H1 (cell line): ENCODE data around the gene TSC22D1. TPM values are rescaled to one million over a fixed set of nuclear protein-coding genes. Genes with fewer than 3 reads are reported as not detected.

Experiments
- CTCF ChIA-PET: fragments of 300-600 bp; sonication (Branson Sonifier 250); formaldehyde crosslinking; loops from one replicate; lab custom pipeline; 2021; ENCODE audit not compliant: partially characterized antibody; lab: Charles Lee
- POLR2A ChIA-PET: fragments of 300-600 bp; sonication (Branson Sonifier 250); formaldehyde crosslinking; loops from one replicate; lab custom pipeline; 2021; ENCODE audit warnings: inconsistent platforms; ENCODE audit not compliant: partially characterized antibody; lab: Charles Lee
- DNase-seq, 2 experiments: peaks; one replicate each; pipeline versions ENCODE4 v3.0.0 to v3.0.0-alpha.2; 2010 to 2022; ENCODE audit warnings: low spot score in 2 of 2, low read depth in 1 of 2, mixed read lengths in 1 of 2
- FAIRE-seq: peaks from 2 replicates; lab custom pipeline; 2011; peaks lifted over from hg19 to GRCh38; lab: Jason Lieb, UNC
- H2AFZ ChIP-seq: 2 replicates; pipeline ENCODE4 v1.8.1; 2012; ENCODE audit warnings: low read length, inconsistent platforms
- H2AK5ac ChIP-seq: 2 replicates; pipeline ENCODE4 v1.6.1; 2013; ENCODE audit warnings: low read depth, low read length
- H2BK120ac ChIP-seq: replicated peaks from 2 replicates; pipeline ENCODE3; 2013; ENCODE audit warnings: low read depth, low read length, inconsistent platforms
- H2BK12ac ChIP-seq: 2 replicates; pipeline ENCODE4 v1.6.1; 2013; ENCODE audit warnings: low read depth, low read length
- H2BK15ac ChIP-seq: 2 replicates; pipeline ENCODE4 v1.6.1; 2013; ENCODE audit warnings: low read length
- H2BK20ac ChIP-seq: 2 replicates; pipeline ENCODE4 v1.6.1; 2013; ENCODE audit warnings: low read length
- H2BK5ac ChIP-seq: 2 replicates; pipeline ENCODE4 v1.6.1; 2013; ENCODE audit warnings: low read depth, low read length
- H3K14ac ChIP-seq: 2 replicates; pipeline ENCODE4 v1.6.1; 2013; ENCODE audit warnings: inconsistent platforms; ENCODE audit not compliant: insufficient read length
- H3K18ac ChIP-seq: 2 replicates; pipeline ENCODE4 v1.6.1; 2013; ENCODE audit warnings: low read length; ENCODE audit errors: extremely low read depth
- H3K23ac ChIP-seq: 2 replicates; pipeline ENCODE4 v1.6.1; 2013; ENCODE audit warnings: inconsistent platforms; ENCODE audit not compliant: insufficient read length
- H3K23me2 ChIP-seq: 2 replicates; pipeline ENCODE4 v1.6.1; 2013; ENCODE audit warnings: low read depth, low read length
- H3K27ac ChIP-seq: 2 replicates; pipeline ENCODE4 v1.6.1; 2011; ENCODE audit warnings: low read depth, low read length, inconsistent platforms
- H3K27me3 ChIP-seq, 4 experiments: replicated peaks in 1 of 4; 1 replicate in 1 of 4; 2 replicates in 3 of 4; pipeline versions ENCODE4 v1.6.1 to v1.8.1; 2011 to 2013; ENCODE audit warnings: low read length in 3 of 4, mild to moderate bottlenecking in 3 of 4, inconsistent platforms in 2 of 4, mixed read lengths in 2 of 4, moderate library complexity in 1 of 4; ENCODE audit not compliant: control insufficient read depth in 3 of 4, insufficient read depth in 3 of 4; ENCODE audit errors: extremely low read depth in 1 of 4
- H3K36me3 ChIP-seq, 4 experiments: 2 replicates each; pipeline versions ENCODE4 v1.6.1 to v1.8.1; 2011 to 2013; ENCODE audit warnings: mild to moderate bottlenecking in 4 of 4, low read length in 3 of 4, moderate library complexity in 2 of 4, control low read depth in 1 of 4, inconsistent platforms in 1 of 4; ENCODE audit not compliant: insufficient read depth in 4 of 4, control insufficient read depth in 2 of 4
- H3K4ac ChIP-seq: replicated peaks from 2 replicates; pipeline ENCODE3; 2013; ENCODE audit warnings: low read length, low read depth, mixed read lengths, inconsistent platforms; ENCODE audit not compliant: insufficient read length
- H3K4me1 ChIP-seq, 4 experiments: replicated peaks in 1 of 4; 1 replicate in 1 of 4; 2 replicates in 3 of 4; pipeline versions ENCODE4 v1.6.1 to v1.8.1; 2011 to 2013; ENCODE audit warnings: low read length in 3 of 4, inconsistent platforms in 2 of 4, mixed read lengths in 1 of 4; ENCODE audit not compliant: insufficient read depth in 4 of 4, control insufficient read depth in 3 of 4
- H3K4me2 ChIP-seq, 2 experiments: 2 replicates each; pipeline versions ENCODE4 v1.6.1 to v1.8.1; 2011 to 2013; ENCODE audit warnings: low read depth in 2 of 2, low read length in 2 of 2, control low read depth in 1 of 2, inconsistent platforms in 1 of 2, mild to moderate bottlenecking in 1 of 2; ENCODE audit not compliant: insufficient read depth in 1 of 2
- H3K4me3 ChIP-seq, 4 experiments: fragments of 200-600, 300-600 bp in 1 of 4; sonication (generic), shearing (Covaris generic), sonication (Bioruptor Twin) in 1 of 4; 2 replicates each; pipeline versions ENCODE4 v1.5.1 to v1.8.1; 2011 to 2016; ENCODE audit warnings: low read length in 4 of 4, low read depth in 3 of 4, control low read depth in 2 of 4, inconsistent platforms in 2 of 4, mild to moderate bottlenecking in 2 of 4, mixed read lengths in 1 of 4, moderate library complexity in 1 of 4; ENCODE audit not compliant: insufficient read depth in 2 of 4; ENCODE audit errors: extremely low read depth in 1 of 4
- H3K56ac ChIP-seq: replicated peaks from 2 replicates; pipeline ENCODE3; 2013; ENCODE audit warnings: low read depth, mild to moderate bottlenecking, mixed read lengths, low read length, inconsistent platforms; ENCODE audit not compliant: insufficient read length
- H3K79me1 ChIP-seq: 2 replicates; pipeline ENCODE4 v1.6.1; 2013; ENCODE audit warnings: low read depth, low read length, control low read depth
- H3K79me2 ChIP-seq, 2 experiments: 2 replicates each; pipeline versions ENCODE4 v1.6.1 to v1.8.1; 2012 to 2013; ENCODE audit warnings: low read length in 2 of 2, mild to moderate bottlenecking in 2 of 2, inconsistent platforms in 1 of 2; ENCODE audit not compliant: insufficient read depth in 2 of 2, control insufficient read depth in 1 of 2
- H3K9ac ChIP-seq, 4 experiments: replicated peaks in 1 of 4; 1 replicate in 1 of 4; 2 replicates in 3 of 4; pipeline versions ENCODE4 v1.6.1 to v1.8.1; 2011 to 2013; ENCODE audit warnings: low read depth in 3 of 4, low read length in 3 of 4, control low read depth in 2 of 4, mild to moderate bottlenecking in 2 of 4, moderate library complexity in 2 of 4, inconsistent platforms in 1 of 4; ENCODE audit errors: extremely low read depth in 1 of 4
- H3K9me3 ChIP-seq, 2 experiments: 2 replicates each; pipeline versions ENCODE4 v1.6.1 to v1.8.1; 2012 to 2013; ENCODE audit warnings: mild to moderate bottlenecking in 2 of 2, moderate library complexity in 2 of 2, control low read depth in 1 of 2, inconsistent platforms in 1 of 2, low read depth in 1 of 2, low read length in 1 of 2, mixed read lengths in 1 of 2; ENCODE audit not compliant: insufficient read depth in 2 of 2
- H4K20me1 ChIP-seq, 2 experiments: replicated peaks in 1 of 2; 2 replicates each; pipeline versions ENCODE3 to v1.8.1; 2011 to 2013; ENCODE audit warnings: inconsistent platforms in 2 of 2, low read length in 2 of 2, mild to moderate bottlenecking in 1 of 2; ENCODE audit not compliant: insufficient read depth in 2 of 2, control insufficient read depth in 1 of 2
- H4K5ac ChIP-seq: 2 replicates; pipeline ENCODE4 v1.6.1; 2013; ENCODE audit warnings: low read length, low read depth, mixed read lengths, inconsistent platforms; ENCODE audit not compliant: insufficient read length
- H4K8ac ChIP-seq: 2 replicates; pipeline ENCODE4 v1.8.0; 2013; ENCODE audit warnings: mild to moderate bottlenecking, moderate library complexity, low read length, inconsistent platforms; ENCODE audit not compliant: insufficient read depth; ENCODE audit errors: extremely low read depth
- H4K91ac ChIP-seq: replicated peaks from 2 replicates; pipeline ENCODE3; 2013; ENCODE audit warnings: low read length, mixed read lengths, inconsistent platforms; ENCODE audit not compliant: insufficient read length
- ATF2 ChIP-seq: IDR thresholded peaks from 2 replicates; pipeline ENCODE4 v1.6.1; 2012; ENCODE audit warnings: low read length, inconsistent platforms
- BCL11A ChIP-seq, 2 experiments: IDR thresholded peaks; one replicate each; pipeline ENCODE4 v1.6.1; 2011; ENCODE audit warnings: low read depth in 2 of 2, low read length in 2 of 2, mild to moderate bottlenecking in 2 of 2
- CTCF ChIP-seq, 3 experiments: IDR thresholded peaks; 1 replicate in 2 of 3; 2 replicates in 1 of 3; pipeline versions ENCODE4 v1.5.1 to v1.6.1; 2011; ENCODE audit warnings: low read length in 3 of 3, mild to moderate bottlenecking in 3 of 3, inconsistent platforms in 2 of 3, low read depth in 1 of 3, moderate library complexity in 1 of 3; ENCODE audit not compliant: insufficient read depth in 1 of 3; ENCODE audit errors: control extremely low read depth in 1 of 3
- JUN ChIP-seq: IDR thresholded peaks from 2 replicates; pipeline ENCODE4 v1.6.1; 2011; ENCODE audit warnings: low read depth, mild to moderate bottlenecking, improper control_type of control experiment, low read length
- KDM4A ChIP-seq: IDR thresholded peaks from one replicate; pipeline ENCODE4 v1.7.1; 2012; ENCODE audit warnings: low read depth, mild to moderate bottlenecking, moderate library complexity, low read length, inconsistent platforms; ENCODE audit not compliant: severe bottlenecking
- NRF1 ChIP-seq: IDR thresholded peaks from 2 replicates; pipeline ENCODE4 v1.6.1; 2011; ENCODE audit warnings: mild to moderate bottlenecking, low read depth, low read length, improper control_type of control experiment
- SIRT6 ChIP-seq: IDR thresholded peaks from one replicate; pipeline ENCODE4 v1.7.1; 2012; ENCODE audit warnings: low read length, inconsistent platforms
- SIX5 ChIP-seq: IDR thresholded peaks from 2 replicates; pipeline ENCODE4 v1.6.1; 2011; ENCODE audit warnings: mild to moderate bottlenecking, low read depth, low read length
- SP4 ChIP-seq: IDR thresholded peaks from 2 replicates; pipeline ENCODE4 v1.6.1; 2012; ENCODE audit warnings: low read length, inconsistent platforms
- WGBS, 2 experiments: shearing (Covaris generic) in 1 of 2; methylation state at CpG; one replicate each; pipeline versions ENCODE4 v1.1.6 to v1.1.7; 2013 to 2015; ENCODE audit warnings: low lambda C conversion rate in 2 of 2, mixed read lengths in 2 of 2, inconsistent platforms in 1 of 2, low coverage in 1 of 2, missing lambda C conversion rate in 1 of 2; ENCODE audit not compliant: insufficient replicate concordance in 2 of 2, insufficient coverage in 1 of 2, insufficient read length in 1 of 2; ENCODE audit errors: extremely low coverage in 1 of 2, missing lambda C conversion rate in 1 of 2; 5-methylcytosine and 5-hydroxymethylcytosine counted together
- polyA plus RNA-seq, 7 experiments: library from polyadenylated mRNA; depleted of rRNA in 3 of 7; stranded (reverse) in 5 of 7; unstranded in 2 of 7; fragments of >200 nt in 5 of 7; fragments of 200-250 nt in 2 of 7; gene quantifications; 1 replicate in 5 of 7; 2 replicates in 1 of 7; 4 replicates in 1 of 7; pipeline versions ENCODE4 v1.2.1 to v1.2.3, GENCODE V29; 2011 to 2013; ENCODE audit warnings: missing spikeins in 2 of 7, mixed read lengths in 2 of 7
- total RNA-seq: library from RNA; stranded (reverse); fragmentation: NEBNext Ultra II Directional; extraction: Animal tissue kit (Norgen Biotek cat#: 25700); gene quantifications from 2 replicates; pipeline ENCODE4 v1.2.1, GENCODE V29; 2021

Gene TSC22D1
- total and polyA plus RNA-seq, 2 of the 8 experiments (the other 6 are each of a cell fraction or from before 2014, with no cell fraction given), result 52.6 to 80.9 TPM

GRCh38 chr13:44426461-44426860 is 149.7 kb downstream of the TSC22D1 start:
- Histone ChIP-seq H4K8ac (no peak overlapping the region), H3K4me3 (no peak overlapping the region), H3K23me2 (0 out of 2 replicates have a peak, but pooled peaks cover 2% of the 10 kb centered on the region), H4K5ac (no peak overlapping the region), H3K4ac (no peak overlapping the region), H3K27ac (no peak overlapping the region), H3K23ac (no peak overlapping the region), H2BK15ac (no peak overlapping the region), H2BK120ac (no peak overlapping the region), H3K36me3 (no peaks in the 10 kb centered on the region), H3K9ac (no peak overlapping the region), H3K4me2 (no peak overlapping the region), H3K79me2 (no peaks in the 10 kb centered on the region), H2BK12ac (no peak overlapping the region), H3K56ac (no peak overlapping the region), H2BK5ac (no peak overlapping the region), H3K18ac (no peak overlapping the region), H3K27me3 (no peaks in the 10 kb centered on the region), H4K91ac (no peak overlapping the region), H3K4me1 (no peaks in the 10 kb centered on the region), H2AK5ac (no peak overlapping the region), H2BK20ac (no peak overlapping the region), H3K79me1 (no peaks in the 10 kb centered on the region; the same call in 1 of the 2 replicates), H3K9me3 (no peaks in the 10 kb centered on the region; a peak in 1 of 4 replicates), H4K20me1 (no peaks in the 10 kb centered on the region), H2AFZ (no peak overlapping the region), H3K14ac (no peak overlapping the region)
- POLR2A ChIA-PET, result interaction anchor here (8.1 kb wide), 1 partner anchor 8 kb away, joined by 80 read pairs; no protein-coding TSS in a partner anchor
- WGBS, 2 experiments, result 83% methylated on average over 3 of the region's 3 CpGs; no CpG with 5 or more reads in 1 of the 2 experiments
- CTCF ChIA-PET, result interaction anchor here (0.6 to 1.2 kb wide), 4 partner anchors 11 to 467 kb away, joined by 3 read pairs; no protein-coding TSS in a partner anchor
- no peak for DNase-seq
- no peak for FAIRE-seq
- no peak for TF ChIP-seq KDM4A
- no peak for TF ChIP-seq BCL11A (IDR thresholded peaks at IDR 0.05; ENCODE audit: low read depth in 2 of 2, low read length in 2 of 2)
- no peak for TF ChIP-seq SIRT6
- TF ChIP-seq SIX5, result no peak
- no peak for TF ChIP-seq NRF1
- TF ChIP-seq SP4, result no peak
- no peak for TF ChIP-seq JUN
- no peak for TF ChIP-seq CTCF (IDR thresholded peaks at IDR 0.05; ENCODE audit: control extremely low read depth in 1 of 3, insufficient read depth in 1 of 3, low read depth in 1 of 3, low read length in 3 of 3)
- TF ChIP-seq ATF2, result no peak
